ENCODE results near the gene TET2. TPM values are rescaled to one million over a fixed set of nuclear protein-coding genes. Genes with fewer than 3 reads are reported as not detected.

Gene TET2
- total RNA-seq, 1 donor from 2014 or later, result 5.4 TPM

- no peak for DNase-seq (ENCODE audit: low read depth in 2 of 2)
Measured at GRCh38 chr4:105182211-105182610, 35.5 kb downstream of the TET2 start.

- DNase-seq (ENCODE audit: low read depth in 2 of 2), result peak in 1 of 2 donors; percentile 35
Measured at GRCh38 chr4:105184316-105184980, 37.8 kb downstream of the TET2 start.

- DNase-seq (ENCODE audit: low read depth in 2 of 2), result peak in 1 of 2 donors; percentile 21
Measured at GRCh38 chr4:105186701-105187161, 40.1 kb downstream of the TET2 start.

- DNase-seq (ENCODE audit: low read depth in 2 of 2), result no peak
Measured at GRCh38 chr4:105189855-105190650, 43.4 kb downstream of the TET2 start.

- DNase-seq (ENCODE audit: low read depth in 2 of 2), result peak; percentile 66 to 67
Measured at GRCh38 chr4:105191621-105192210, 45.0 kb downstream of the TET2 start.

GRCh38 chr4:105192474-105192873 is 45.8 kb downstream of the TET2 start:
- DNase-seq (ENCODE audit: low read depth in 2 of 2), result no peak

GRCh38 chr4:105192910-105193309 is 46.2 kb downstream of the TET2 start:
- no peak for DNase-seq (ENCODE audit: low read depth in 2 of 2)

GRCh38 chr4:105193536-105193935 is 46.9 kb downstream of the TET2 start:
- DNase-seq (ENCODE audit: low read depth in 2 of 2), result no peak

GRCh38 chr4:105194328-105195231 is 47.9 kb downstream of the TET2 start:
- DNase-seq (ENCODE audit: low read depth in 2 of 2), result peak in 1 of 2 donors; percentile 21

- DNase-seq (ENCODE audit: low read depth in 2 of 2), result peak in 1 of 2 donors; percentile 25
Measured at GRCh38 chr4:105196523-105197145, 50.0 kb downstream of the TET2 start.

GRCh38 chr4:105197777-105198176 is 51.1 kb downstream of the TET2 start:
- DNase-seq (ENCODE audit: low read depth in 2 of 2), result peak in 1 of 2 donors; percentile 19

GRCh38 chr4:105198541-105198940 is 51.9 kb downstream of the TET2 start:
- no peak for DNase-seq (ENCODE audit: low read depth in 2 of 2)

- no peak for DNase-seq (ENCODE audit: low read depth in 2 of 2)
Measured at GRCh38 chr4:105206214-105206613, 59.5 kb downstream of the TET2 start.

- DNase-seq (ENCODE audit: low read depth in 2 of 2), result no peak
Measured at GRCh38 chr4:105207386-105207785, 60.7 kb downstream of the TET2 start.

GRCh38 chr4:105208561-105208960 is 61.9 kb downstream of the TET2 start:
- no peak for DNase-seq (ENCODE audit: low read depth in 2 of 2)

- no peak for DNase-seq (ENCODE audit: low read depth in 2 of 2)
Measured at GRCh38 chr4:105210916-105211315, 64.2 kb downstream of the TET2 start.

GRCh38 chr4:105215609-105216313 is 69.1 kb downstream of the TET2 start:
- peak in 1 of 2 donors; percentile 4 for DNase-seq (ENCODE audit: low read depth in 2 of 2)

GRCh38 chr4:105225500-105225899 is 78.8 kb downstream of the TET2 start:
- no peak for DNase-seq (ENCODE audit: low read depth in 2 of 2)

- DNase-seq (ENCODE audit: low read depth in 2 of 2), result no peak
Measured at GRCh38 chr4:105227054-105227453, 80.4 kb downstream of the TET2 start.

- no peak for DNase-seq (ENCODE audit: low read depth in 2 of 2)
Measured at GRCh38 chr4:105230287-105230686, 83.6 kb downstream of the TET2 start.

All from dermis microvascular lymphatic vessel endothelial cell (primary cell).